ENCODE results near the gene PPIB. TPM values are rescaled to one million over a fixed set of nuclear protein-coding genes. Genes with fewer than 3 reads are reported as not detected.

The PPIB gene
- total RNA-seq, 1 donor from 2014 or later = 804 TPM

DNA sequence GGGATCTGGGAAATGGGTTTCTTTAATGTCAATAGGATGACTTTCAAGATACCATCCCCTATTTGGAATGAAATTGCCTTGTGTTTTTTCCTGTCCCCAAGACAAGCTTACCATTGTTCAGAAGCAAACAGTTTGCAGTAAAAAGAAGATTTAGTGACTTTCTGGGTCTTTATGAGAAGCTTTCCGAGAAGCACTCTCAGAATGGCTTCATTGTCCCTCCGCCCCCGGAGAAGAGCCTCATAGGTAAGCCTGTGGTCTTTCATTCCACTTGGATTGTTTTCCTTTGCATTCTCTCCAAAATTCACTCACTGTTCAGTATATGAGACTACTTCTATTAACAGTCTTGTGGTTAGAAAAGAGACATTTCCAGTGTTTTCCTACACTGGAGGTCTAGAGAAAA, 36.8 kb downstream of the PPIB start:
- no peaks in the 10 kb centered on the region for H3K9me3 ChIP-seq (ENCODE audit: insufficient read depth, low read depth, low read length)
- Mint-ChIP-seq H3K4me1 (ENCODE audit: low read depth, unreplicated experiment) (no peaks in the 10 kb centered on the region), H3K4me3 (ENCODE audit: unreplicated experiment) (no peak overlapping the region), H3K27me3 (ENCODE audit: low read depth, unreplicated experiment) (no peaks in the 10 kb centered on the region), H3K27ac (ENCODE audit: unreplicated experiment) (no peak overlapping the region), H3K9me3 (ENCODE audit: unreplicated experiment) (no peaks in the 10 kb centered on the region), H3K36me3 (ENCODE audit: low read depth, unreplicated experiment) (peaks cover 32% of the 10 kb centered on the region)
- H3K9ac ChIP-seq (ENCODE audit: low read length) = no peak overlapping the region
- TF ChIP-seq EZH2 (IDR thresholded peaks at IDR 0.05; ENCODE audit: insufficient read depth, low read length) = no peak
- TF ChIP-seq, protein P1, sequence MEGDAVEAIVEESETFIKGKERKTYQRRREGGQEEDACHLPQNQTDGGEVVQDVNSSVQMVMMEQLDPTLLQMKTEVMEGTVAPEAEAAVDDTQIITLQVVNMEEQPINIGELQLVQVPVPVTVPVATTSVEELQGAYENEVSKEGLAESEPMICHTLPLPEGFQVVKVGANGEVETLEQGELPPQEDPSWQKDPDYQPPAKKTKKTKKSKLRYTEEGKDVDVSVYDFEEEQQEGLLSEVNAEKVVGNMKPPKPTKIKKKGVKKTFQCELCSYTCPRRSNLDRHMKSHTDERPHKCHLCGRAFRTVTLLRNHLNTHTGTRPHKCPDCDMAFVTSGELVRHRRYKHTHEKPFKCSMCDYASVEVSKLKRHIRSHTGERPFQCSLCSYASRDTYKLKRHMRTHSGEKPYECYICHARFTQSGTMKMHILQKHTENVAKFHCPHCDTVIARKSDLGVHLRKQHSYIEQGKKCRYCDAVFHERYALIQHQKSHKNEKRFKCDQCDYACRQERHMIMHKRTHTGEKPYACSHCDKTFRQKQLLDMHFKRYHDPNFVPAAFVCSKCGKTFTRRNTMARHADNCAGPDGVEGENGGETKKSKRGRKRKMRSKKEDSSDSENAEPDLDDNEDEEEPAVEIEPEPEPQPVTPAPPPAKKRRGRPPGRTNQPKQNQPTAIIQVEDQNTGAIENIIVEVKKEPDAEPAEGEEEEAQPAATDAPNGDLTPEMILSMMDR (IDR thresholded peaks at IDR 0.05; ENCODE audit: insufficient read depth, low read depth, low read length) = no peak
- no peaks in the 10 kb centered on the region for H3K27me3 ChIP-seq (ENCODE audit: insufficient read depth, low read length)
- H3K36me3 ChIP-seq (ENCODE audit: insufficient read depth, low read length) = peaks cover 52% of the 10 kb centered on the region
- H3K4me3 ChIP-seq (ENCODE audit: insufficient read depth, low read depth, low read length) = no peak overlapping the region
- H4K20me1 ChIP-seq (ENCODE audit: insufficient read depth, low read length) = peaks cover 5% of the 10 kb centered on the region
- FAIRE-seq = no peak
- no peak for DNase-seq (ENCODE audit: low read depth)
- H3K4me2 ChIP-seq (ENCODE audit: low read length) = no peak overlapping the region
- no peaks in the 10 kb centered on the region for H3K79me2 ChIP-seq (ENCODE audit: insufficient read depth, low read length)
- no peaks in the 10 kb centered on the region for H3K4me1 ChIP-seq (ENCODE audit: insufficient read depth, low read length)
- no peak overlapping the region for H3K27ac ChIP-seq (ENCODE audit: low read depth, low read length)
- no peak overlapping the region for H2AFZ ChIP-seq (ENCODE audit: low read depth, low read length)

DNA sequence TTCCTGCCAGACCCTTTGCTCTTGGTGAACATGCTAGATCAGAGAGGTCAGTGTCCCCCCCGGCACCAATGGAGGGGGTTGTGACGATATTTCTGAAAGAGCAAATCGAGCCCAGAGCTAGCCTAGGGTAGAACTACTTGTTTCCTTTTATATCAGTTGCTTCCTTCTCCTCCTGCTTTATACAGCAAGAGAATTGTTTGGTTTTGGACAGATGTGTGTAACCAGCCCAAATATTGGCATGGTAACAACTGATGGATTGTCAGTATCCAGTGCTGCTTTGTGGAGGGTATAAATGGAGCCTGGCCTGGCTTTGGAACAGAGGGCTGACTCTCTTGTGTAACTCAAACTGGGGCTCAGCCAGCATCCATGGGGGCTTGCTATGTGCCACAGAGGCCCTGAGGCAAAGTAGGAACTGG, 39.9 kb downstream of the PPIB start:
- Mint-ChIP-seq H3K4me3 (ENCODE audit: unreplicated experiment) (no peak overlapping the region), H3K4me1 (ENCODE audit: low read depth, unreplicated experiment) (no peaks in the 10 kb centered on the region), H3K27me3 (ENCODE audit: low read depth, unreplicated experiment) (no peaks in the 10 kb centered on the region), H3K9me3 (ENCODE audit: unreplicated experiment) (no peaks in the 10 kb centered on the region), H3K36me3 (ENCODE audit: low read depth, unreplicated experiment) (peaks cover 23% of the 10 kb centered on the region), H3K27ac (ENCODE audit: unreplicated experiment) (no peak overlapping the region)
- DNase-seq (ENCODE audit: low read depth) (no peak), FAIRE-seq (no peak)
- TF ChIP-seq, protein P1 (IDR thresholded peaks at IDR 0.05; ENCODE audit: insufficient read depth, low read depth, low read length) = no peak
- no peak for TF ChIP-seq EZH2 (IDR thresholded peaks at IDR 0.05; ENCODE audit: insufficient read depth, low read length)
- H3K36me3 ChIP-seq (ENCODE audit: insufficient read depth, low read length) = peaks cover 45% of the 10 kb centered on the region
- no peak overlapping the region for H3K4me3 ChIP-seq (ENCODE audit: insufficient read depth, low read depth, low read length)
- no peak overlapping the region for H3K27ac ChIP-seq (ENCODE audit: low read depth, low read length)
- no peak overlapping the region for H3K9ac ChIP-seq (ENCODE audit: low read length)
- H3K9me3 ChIP-seq (ENCODE audit: insufficient read depth, low read depth, low read length) = no peaks in the 10 kb centered on the region
- H4K20me1 ChIP-seq (ENCODE audit: insufficient read depth, low read length) = peaks cover 7% of the 10 kb centered on the region
- H2AFZ ChIP-seq (ENCODE audit: low read depth, low read length) = no peak overlapping the region
- H3K4me1 ChIP-seq (ENCODE audit: insufficient read depth, low read length) = no peaks in the 10 kb centered on the region
- no peaks in the 10 kb centered on the region for H3K27me3 ChIP-seq (ENCODE audit: insufficient read depth, low read length)
- H3K79me2 ChIP-seq (ENCODE audit: insufficient read depth, low read length) = no peaks in the 10 kb centered on the region
- no peak overlapping the region for H3K4me2 ChIP-seq (ENCODE audit: low read length)

DNA sequence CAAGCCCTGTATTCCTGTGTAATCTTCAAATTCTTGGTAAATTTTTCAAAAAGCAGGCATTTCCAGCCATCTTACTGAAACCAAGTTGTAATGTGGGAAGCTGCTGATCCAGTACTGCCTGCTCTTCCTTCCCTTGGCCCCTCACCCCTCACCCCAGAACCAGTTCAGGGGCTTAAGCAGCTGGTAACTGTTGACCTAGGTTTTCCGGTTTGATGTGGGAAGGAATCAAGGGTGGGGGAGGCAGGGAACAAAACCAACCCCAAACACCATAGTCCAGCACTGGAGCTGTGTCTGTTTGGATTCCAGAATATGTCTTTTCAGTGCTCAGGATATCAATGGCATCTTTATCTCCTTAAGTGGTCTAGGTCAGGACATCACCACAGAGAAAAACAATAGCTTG, 40.4 kb downstream of the PPIB start:
- no peaks in the 10 kb centered on the region for H3K27me3 Mint-ChIP-seq (ENCODE audit: low read depth, unreplicated experiment)
- Histone ChIP-seq H3K9ac (ENCODE audit: low read length) (no peak overlapping the region), H3K27ac (ENCODE audit: low read depth, low read length) (no peak overlapping the region), H4K20me1 (ENCODE audit: insufficient read depth, low read length) (peaks cover 8% of the 10 kb centered on the region), H3K4me3 (ENCODE audit: insufficient read depth, low read depth, low read length) (no peak overlapping the region), H2AFZ (ENCODE audit: low read depth, low read length) (no peak overlapping the region), H3K79me2 (ENCODE audit: insufficient read depth, low read length) (no peaks in the 10 kb centered on the region), H3K36me3 (ENCODE audit: insufficient read depth, low read length) (peaks cover 44% of the 10 kb centered on the region), H3K27me3 (ENCODE audit: insufficient read depth, low read length) (no peaks in the 10 kb centered on the region), H3K4me2 (ENCODE audit: low read length) (no peak overlapping the region), H3K9me3 (ENCODE audit: insufficient read depth, low read depth, low read length) (no peaks in the 10 kb centered on the region), H3K4me1 (ENCODE audit: insufficient read depth, low read length) (no peaks in the 10 kb centered on the region)
- H3K27ac Mint-ChIP-seq (ENCODE audit: unreplicated experiment) = no peak overlapping the region
- no peaks in the 10 kb centered on the region for H3K9me3 Mint-ChIP-seq (ENCODE audit: unreplicated experiment)
- no peak for FAIRE-seq
- TF ChIP-seq EZH2 (IDR thresholded peaks at IDR 0.05; ENCODE audit: insufficient read depth, low read length) = no peak
- TF ChIP-seq, protein P1 (IDR thresholded peaks at IDR 0.05; ENCODE audit: insufficient read depth, low read depth, low read length) = no peak
- DNase-seq (ENCODE audit: low read depth) = no peak
- no peak overlapping the region for H3K4me3 Mint-ChIP-seq (ENCODE audit: unreplicated experiment)
- H3K4me1 Mint-ChIP-seq (ENCODE audit: low read depth, unreplicated experiment) = no peaks in the 10 kb centered on the region
- peaks cover 21% of the 10 kb centered on the region for H3K36me3 Mint-ChIP-seq (ENCODE audit: low read depth, unreplicated experiment)
